SK-N-SH (cell line): ENCODE results near the gene SMAD7.
A peak's percentile ranks its signal among the peaks of the same experiment; 100 is the strongest.

ENCODE experiments used
- CTCF ChIP-seq: fragments of 200-600 bp; sonication (generic); IDR thresholded peaks from 2 replicates; pipeline ENCODE4 v1.6.1; 2017; ENCODE audit warnings: antibody characterized with exemption, mild to moderate bottlenecking, moderate library complexity
- FOSL2 ChIP-seq: IDR thresholded peaks from 2 replicates; pipeline ENCODE4 v1.4.0; 2012; ENCODE audit warnings: low read depth, mild to moderate bottlenecking, moderate library complexity, borderline replicate concordance
- NRF1 ChIP-seq: IDR thresholded peaks from 2 replicates; pipeline ENCODE4 v1.6.1; 2012; ENCODE audit warnings: low read depth, mild to moderate bottlenecking, low read length
- SMC3 ChIP-seq: IDR thresholded peaks from 2 replicates; pipeline ENCODE4 v1.6.1; 2012; ENCODE audit warnings: low read depth, low read length, improper control_type of control experiment
- TCF12 ChIP-seq: IDR thresholded peaks from 2 replicates; pipeline ENCODE4 v1.4.0; 2012
- TEAD4 ChIP-seq: IDR thresholded peaks from 2 replicates; pipeline ENCODE4 v1.4.0; 2012; ENCODE audit warnings: mild to moderate bottlenecking, borderline replicate concordance; ENCODE audit not compliant: insufficient read depth
- YY1 ChIP-seq: IDR thresholded peaks from 2 replicates; pipeline ENCODE4 v1.4.0; 2012; ENCODE audit warnings: low read depth, mild to moderate bottlenecking

DNA sequence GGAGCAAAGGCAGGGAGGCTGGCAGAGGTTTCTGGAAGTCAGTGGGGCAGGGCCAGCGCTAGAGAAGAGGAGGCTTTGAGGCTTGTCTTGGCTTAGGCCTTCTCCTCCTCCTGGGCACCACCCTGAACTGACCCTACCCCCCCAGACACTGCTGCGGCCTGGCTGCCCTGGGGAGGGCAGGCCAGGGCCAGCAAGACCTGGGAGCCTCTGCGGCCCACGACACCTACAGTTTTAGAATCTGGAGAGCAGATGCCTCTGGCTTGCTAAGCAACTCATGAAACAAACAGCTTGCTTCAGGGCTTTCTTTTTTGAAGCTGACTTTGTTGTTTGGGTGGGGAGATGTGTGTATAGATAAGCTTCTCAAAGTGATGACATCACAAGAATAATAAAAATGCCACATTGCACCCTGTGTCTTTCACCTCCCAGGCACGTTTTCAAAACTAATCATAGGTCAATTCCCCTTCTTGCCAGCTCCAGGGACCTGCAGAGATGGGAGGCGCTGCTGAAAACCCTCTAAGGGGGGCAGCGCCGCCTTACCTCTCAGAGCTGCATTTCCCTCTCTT, 46.2 kb upstream of the SMAD7 start:
- TF ChIP-seq CTCF (no peak), SMC3 (no peak), NRF1 (no peak), FOSL2 (no peak), TEAD4 (0 out of 2 replicates have a peak, but pooled peaks have one; percentile 25), YY1 (no peak), TCF12 (peak; percentile 82)
